GM23338 (cell line): ENCODE data around the gene LRRC58. TPM values are rescaled to one million over a fixed set of nuclear protein-coding genes. Genes with fewer than 3 reads are reported as not detected.

ENCODE experiments used
- ATAC-seq: fragments of 200-7000 bp; cut with Tn5 transposase; 3 replicates; pipeline ENCODE4 v1.9.1; 2020
- DNase-seq: peaks from one replicate; pipeline ENCODE4 v3.0.0-alpha.2; 2015; ENCODE audit warnings: low spot score
- H2AFZ ChIP-seq: fragments of 200-600 bp; sonication (generic); 2 replicates; pipeline ENCODE4 v1.8.0; 2016; ENCODE audit warnings: antibody characterized with exemption, mild to moderate bottlenecking, moderate library complexity
- H3F3A ChIP-seq: fragments of 200-600 bp; sonication (generic); replicated peaks from 2 replicates; pipeline ENCODE4 v1.8.0; 2017; ENCODE audit warnings: antibody characterized with exemption, mixed run types, low read depth
- H3K27ac ChIP-seq: fragments of 200-600 bp; sonication (generic); 2 replicates; pipeline ENCODE4 v1.6.1; 2016; ENCODE audit warnings: low read depth
- H3K27me3 ChIP-seq: fragments of 200-600 bp; sonication (generic); 2 replicates; pipeline ENCODE4 v1.8.0; 2016; ENCODE audit warnings: mild to moderate bottlenecking, mixed run types, moderate library complexity; ENCODE audit not compliant: insufficient read depth
- H3K36me3 ChIP-seq: fragments of 200-600 bp; sonication (generic); 2 replicates; pipeline ENCODE4 v1.8.0; 2016; ENCODE audit warnings: mild to moderate bottlenecking; ENCODE audit not compliant: insufficient read depth
- H3K4me1 ChIP-seq: fragments of 200-600 bp; sonication (generic); 2 replicates; pipeline ENCODE4 v1.8.0; 2016; ENCODE audit warnings: mild to moderate bottlenecking, moderate library complexity; ENCODE audit not compliant: insufficient read depth
- H3K4me2 ChIP-seq: fragments of 200-600 bp; sonication (generic); 2 replicates; pipeline ENCODE4 v1.7.1; 2017; ENCODE audit warnings: mixed run types
- H3K4me3 ChIP-seq: fragments of 200-600 bp; sonication (generic); 2 replicates; pipeline ENCODE4 v1.6.1; 2016; ENCODE audit warnings: mixed run types
- H3K79me2 ChIP-seq: fragments of 200-600 bp; sonication (generic); replicated peaks from 2 replicates; pipeline ENCODE4 v1.8.0; 2017; ENCODE audit warnings: mild to moderate bottlenecking; ENCODE audit not compliant: insufficient read depth
- H3K9me2 ChIP-seq: fragments of 200-600 bp; sonication (generic); 2 replicates; pipeline ENCODE4 v1.8.0; 2017; ENCODE audit not compliant: insufficient read depth
- H4K20me1 ChIP-seq: fragments of 200-600 bp; sonication (generic); replicated peaks from 2 replicates; pipeline ENCODE4 v1.8.0; 2017; ENCODE audit warnings: mild to moderate bottlenecking; ENCODE audit not compliant: insufficient read depth
- H3K27ac Mint-ChIP-seq: 2 replicates; pipeline ENCODE4 v1.8.0; 2020; ENCODE audit warnings: inconsistent platforms, mild to moderate bottlenecking, moderate library complexity, mixed read lengths
- H3K27me3 Mint-ChIP-seq: 3 replicates; pipeline ENCODE4 v1.8.0; 2022; ENCODE audit warnings: low read depth, mild to moderate bottlenecking, moderate library complexity, mixed read lengths, inconsistent platforms; ENCODE audit not compliant: insufficient read depth, poor library complexity
- H3K36me3 Mint-ChIP-seq: 3 replicates; pipeline ENCODE4 v1.8.0; 2021; ENCODE audit warnings: low read depth, mild to moderate bottlenecking, inconsistent platforms, moderate library complexity, mixed read lengths
- H3K4me1 Mint-ChIP-seq: 3 replicates; pipeline ENCODE4 v1.8.0; 2020; ENCODE audit warnings: mild to moderate bottlenecking, inconsistent platforms, mixed read lengths
- H3K4me3 Mint-ChIP-seq: 3 replicates; pipeline ENCODE4 v1.8.0; 2021; ENCODE audit warnings: moderate library complexity, mild to moderate bottlenecking, inconsistent platforms, mixed read lengths
- H3K9me3 Mint-ChIP-seq: 3 replicates; pipeline ENCODE4 v1.8.0; 2020; ENCODE audit warnings: moderate library complexity, mild to moderate bottlenecking, inconsistent platforms, mixed read lengths
- CREB1 ChIP-seq: fragments of 250-450 bp; sonication (Bioruptor Pico); IDR thresholded peaks from 2 replicates; pipeline ENCODE4 v1.5.0; 2020; ENCODE audit warnings: low read depth, mild to moderate bottlenecking, moderate library complexity
- EZH2 ChIP-seq: fragments of 200-600 bp; sonication (generic); IDR thresholded peaks from one replicate; pipeline ENCODE4 v1.8.0; 2017; ENCODE audit warnings: antibody characterized with exemption, mild to moderate bottlenecking, low read depth; ENCODE audit not compliant: unreplicated experiment
- EZH2phosphoT487 ChIP-seq: fragments of 200-600 bp; sonication (generic); IDR thresholded peaks from one replicate; pipeline ENCODE4 v1.8.1; 2018; ENCODE audit warnings: antibody characterized with exemption; ENCODE audit not compliant: unreplicated experiment
- JUNB ChIP-seq: IDR thresholded peaks from one replicate; pipeline ENCODE4 v1.6.1; 2016; ENCODE audit warnings: antibody characterized with exemption; ENCODE audit not compliant: unreplicated experiment
- NANOG ChIP-seq: IDR thresholded peaks from 2 replicates; pipeline ENCODE4 v1.6.1; 2016; ENCODE audit warnings: antibody characterized with exemption, borderline replicate concordance
- POLR2AphosphoS5 ChIP-seq: IDR thresholded peaks from 2 replicates; pipeline ENCODE4 v1.6.1; 2016; ENCODE audit warnings: antibody characterized with exemption, low read depth
- REST ChIP-seq: IDR thresholded peaks from one replicate; pipeline ENCODE4 v1.6.1; 2018; ENCODE audit warnings: antibody characterized with exemption; ENCODE audit not compliant: unreplicated experiment
- STAT1 ChIP-seq: IDR thresholded peaks from one replicate; pipeline ENCODE4 v1.6.1; 2016; ENCODE audit warnings: antibody characterized with exemption; ENCODE audit not compliant: unreplicated experiment
- ZNF114 ChIP-seq: fragments of 250-450 bp; sonication (Bioruptor Pico); IDR thresholded peaks from 2 replicates; pipeline ENCODE4 v1.5.0; 2020; ENCODE audit warnings: mild to moderate bottlenecking, moderate library complexity
- ZNF331 ChIP-seq: fragments of 250-450 bp; sonication (Bioruptor Pico); IDR thresholded peaks from 2 replicates; pipeline ENCODE4 v1.5.0; 2020; ENCODE audit warnings: low read depth, mild to moderate bottlenecking, moderate library complexity
- polyA plus RNA-seq: library from polyadenylated mRNA; unstranded; fragments of >200 nt; fragmentation: Nextera tagmentation; extraction: Ambion mirVana; gene quantifications from 2 replicates; pipeline ENCODE4 v1.2.1, GENCODE V29; 2016
- total RNA-seq: library from RNA; depleted of rRNA; stranded (reverse); fragments of >200 nt; shearing (Covaris generic); gene quantifications from 2 replicates; pipeline ENCODE4 v1.2.3, GENCODE V29; 2014
- TF ChIP-seq, protein P1 (sequence below), 2 experiments: fragments of 200-600 bp in 1 of 2; sonication (generic) in 1 of 2; conservative IDR thresholded peaks; 2 replicates each; pipeline versions ENCODE4 v1.5.1 to v1.6.1; 2016 to 2017; ENCODE audit warnings: antibody characterized with exemption in 2 of 2, low read depth in 2 of 2, mild to moderate bottlenecking in 2 of 2, moderate library complexity in 1 of 2
- TF ChIP-seq, protein P2 (sequence below): IDR thresholded peaks from 2 replicates; pipeline ENCODE4 v1.6.1; 2016; ENCODE audit warnings: antibody characterized with exemption
- TF ChIP-seq, protein P3 (sequence below): fragments of 250-450 bp; sonication (Bioruptor Pico); IDR thresholded peaks from 2 replicates; pipeline ENCODE4 v1.5.0; 2020; ENCODE audit warnings: mild to moderate bottlenecking, moderate library complexity

The LRRC58 gene
- total and polyA plus RNA-seq, 2 experiments from 2014 or later: 7.0 to 23.8 TPM

DNA sequence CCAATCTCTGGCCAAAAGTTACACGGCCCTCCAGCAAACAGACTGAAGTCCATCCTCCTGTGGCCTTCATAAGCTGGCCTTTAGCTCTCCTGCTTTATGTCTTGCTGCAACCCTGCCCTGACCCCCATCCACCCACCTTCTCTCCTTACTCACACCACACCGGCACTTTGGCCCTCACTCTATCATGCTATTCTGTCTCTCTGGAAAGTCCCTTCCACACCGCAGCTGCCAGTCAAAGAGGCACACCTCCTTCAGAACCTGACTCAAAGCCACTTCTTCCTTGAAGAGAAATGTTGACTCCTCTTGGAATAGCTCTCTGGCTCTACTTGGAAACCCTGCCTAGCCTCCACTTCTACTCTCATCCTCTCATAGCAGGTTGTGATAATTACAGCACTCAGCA, 68.6 kb downstream of the LRRC58 start:
- Mint-ChIP-seq H3K9me3 (no peaks in the 10 kb centered on the region), H3K36me3 (no peaks in the 10 kb centered on the region), H3K27ac (no peak overlapping the region), H3K27me3 (peaks cover 11% of the 10 kb centered on the region), H3K4me1 (peaks cover 25% of the 10 kb centered on the region), H3K4me3 (no peak overlapping the region)
- no peak overlapping the region for H3K4me3 ChIP-seq
- H3F3A ChIP-seq: no peaks in the 10 kb centered on the region
- H3K27me3 ChIP-seq: peaks cover 20% of the 10 kb centered on the region
- H3K79me2 ChIP-seq: no peaks in the 10 kb centered on the region
- no peaks in the 10 kb centered on the region for H3K36me3 ChIP-seq
- no peak overlapping the region for H3K27ac ChIP-seq
- no peaks in the 10 kb centered on the region for H3K9me2 ChIP-seq
- TF ChIP-seq JUNB (no peak), REST (no peak), POLR2AphosphoS5 (no peak), EZH2 (no peak), NANOG (no peak), STAT1 (no peak), ZNF114 (no peak), CREB1 (no peak), ZNF331 (no peak), EZH2phosphoT487 (no peak)
- TF ChIP-seq, protein P1, sequence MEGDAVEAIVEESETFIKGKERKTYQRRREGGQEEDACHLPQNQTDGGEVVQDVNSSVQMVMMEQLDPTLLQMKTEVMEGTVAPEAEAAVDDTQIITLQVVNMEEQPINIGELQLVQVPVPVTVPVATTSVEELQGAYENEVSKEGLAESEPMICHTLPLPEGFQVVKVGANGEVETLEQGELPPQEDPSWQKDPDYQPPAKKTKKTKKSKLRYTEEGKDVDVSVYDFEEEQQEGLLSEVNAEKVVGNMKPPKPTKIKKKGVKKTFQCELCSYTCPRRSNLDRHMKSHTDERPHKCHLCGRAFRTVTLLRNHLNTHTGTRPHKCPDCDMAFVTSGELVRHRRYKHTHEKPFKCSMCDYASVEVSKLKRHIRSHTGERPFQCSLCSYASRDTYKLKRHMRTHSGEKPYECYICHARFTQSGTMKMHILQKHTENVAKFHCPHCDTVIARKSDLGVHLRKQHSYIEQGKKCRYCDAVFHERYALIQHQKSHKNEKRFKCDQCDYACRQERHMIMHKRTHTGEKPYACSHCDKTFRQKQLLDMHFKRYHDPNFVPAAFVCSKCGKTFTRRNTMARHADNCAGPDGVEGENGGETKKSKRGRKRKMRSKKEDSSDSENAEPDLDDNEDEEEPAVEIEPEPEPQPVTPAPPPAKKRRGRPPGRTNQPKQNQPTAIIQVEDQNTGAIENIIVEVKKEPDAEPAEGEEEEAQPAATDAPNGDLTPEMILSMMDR (conservative IDR thresholded peaks at IDR 0.05; ENCODE audit: low read depth in 2 of 2): no peak
- TF ChIP-seq, protein P2, sequence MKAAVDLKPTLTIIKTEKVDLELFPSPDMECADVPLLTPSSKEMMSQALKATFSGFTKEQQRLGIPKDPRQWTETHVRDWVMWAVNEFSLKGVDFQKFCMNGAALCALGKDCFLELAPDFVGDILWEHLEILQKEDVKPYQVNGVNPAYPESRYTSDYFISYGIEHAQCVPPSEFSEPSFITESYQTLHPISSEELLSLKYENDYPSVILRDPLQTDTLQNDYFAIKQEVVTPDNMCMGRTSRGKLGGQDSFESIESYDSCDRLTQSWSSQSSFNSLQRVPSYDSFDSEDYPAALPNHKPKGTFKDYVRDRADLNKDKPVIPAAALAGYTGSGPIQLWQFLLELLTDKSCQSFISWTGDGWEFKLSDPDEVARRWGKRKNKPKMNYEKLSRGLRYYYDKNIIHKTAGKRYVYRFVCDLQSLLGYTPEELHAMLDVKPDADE: no peak
- TF ChIP-seq, protein P3, sequence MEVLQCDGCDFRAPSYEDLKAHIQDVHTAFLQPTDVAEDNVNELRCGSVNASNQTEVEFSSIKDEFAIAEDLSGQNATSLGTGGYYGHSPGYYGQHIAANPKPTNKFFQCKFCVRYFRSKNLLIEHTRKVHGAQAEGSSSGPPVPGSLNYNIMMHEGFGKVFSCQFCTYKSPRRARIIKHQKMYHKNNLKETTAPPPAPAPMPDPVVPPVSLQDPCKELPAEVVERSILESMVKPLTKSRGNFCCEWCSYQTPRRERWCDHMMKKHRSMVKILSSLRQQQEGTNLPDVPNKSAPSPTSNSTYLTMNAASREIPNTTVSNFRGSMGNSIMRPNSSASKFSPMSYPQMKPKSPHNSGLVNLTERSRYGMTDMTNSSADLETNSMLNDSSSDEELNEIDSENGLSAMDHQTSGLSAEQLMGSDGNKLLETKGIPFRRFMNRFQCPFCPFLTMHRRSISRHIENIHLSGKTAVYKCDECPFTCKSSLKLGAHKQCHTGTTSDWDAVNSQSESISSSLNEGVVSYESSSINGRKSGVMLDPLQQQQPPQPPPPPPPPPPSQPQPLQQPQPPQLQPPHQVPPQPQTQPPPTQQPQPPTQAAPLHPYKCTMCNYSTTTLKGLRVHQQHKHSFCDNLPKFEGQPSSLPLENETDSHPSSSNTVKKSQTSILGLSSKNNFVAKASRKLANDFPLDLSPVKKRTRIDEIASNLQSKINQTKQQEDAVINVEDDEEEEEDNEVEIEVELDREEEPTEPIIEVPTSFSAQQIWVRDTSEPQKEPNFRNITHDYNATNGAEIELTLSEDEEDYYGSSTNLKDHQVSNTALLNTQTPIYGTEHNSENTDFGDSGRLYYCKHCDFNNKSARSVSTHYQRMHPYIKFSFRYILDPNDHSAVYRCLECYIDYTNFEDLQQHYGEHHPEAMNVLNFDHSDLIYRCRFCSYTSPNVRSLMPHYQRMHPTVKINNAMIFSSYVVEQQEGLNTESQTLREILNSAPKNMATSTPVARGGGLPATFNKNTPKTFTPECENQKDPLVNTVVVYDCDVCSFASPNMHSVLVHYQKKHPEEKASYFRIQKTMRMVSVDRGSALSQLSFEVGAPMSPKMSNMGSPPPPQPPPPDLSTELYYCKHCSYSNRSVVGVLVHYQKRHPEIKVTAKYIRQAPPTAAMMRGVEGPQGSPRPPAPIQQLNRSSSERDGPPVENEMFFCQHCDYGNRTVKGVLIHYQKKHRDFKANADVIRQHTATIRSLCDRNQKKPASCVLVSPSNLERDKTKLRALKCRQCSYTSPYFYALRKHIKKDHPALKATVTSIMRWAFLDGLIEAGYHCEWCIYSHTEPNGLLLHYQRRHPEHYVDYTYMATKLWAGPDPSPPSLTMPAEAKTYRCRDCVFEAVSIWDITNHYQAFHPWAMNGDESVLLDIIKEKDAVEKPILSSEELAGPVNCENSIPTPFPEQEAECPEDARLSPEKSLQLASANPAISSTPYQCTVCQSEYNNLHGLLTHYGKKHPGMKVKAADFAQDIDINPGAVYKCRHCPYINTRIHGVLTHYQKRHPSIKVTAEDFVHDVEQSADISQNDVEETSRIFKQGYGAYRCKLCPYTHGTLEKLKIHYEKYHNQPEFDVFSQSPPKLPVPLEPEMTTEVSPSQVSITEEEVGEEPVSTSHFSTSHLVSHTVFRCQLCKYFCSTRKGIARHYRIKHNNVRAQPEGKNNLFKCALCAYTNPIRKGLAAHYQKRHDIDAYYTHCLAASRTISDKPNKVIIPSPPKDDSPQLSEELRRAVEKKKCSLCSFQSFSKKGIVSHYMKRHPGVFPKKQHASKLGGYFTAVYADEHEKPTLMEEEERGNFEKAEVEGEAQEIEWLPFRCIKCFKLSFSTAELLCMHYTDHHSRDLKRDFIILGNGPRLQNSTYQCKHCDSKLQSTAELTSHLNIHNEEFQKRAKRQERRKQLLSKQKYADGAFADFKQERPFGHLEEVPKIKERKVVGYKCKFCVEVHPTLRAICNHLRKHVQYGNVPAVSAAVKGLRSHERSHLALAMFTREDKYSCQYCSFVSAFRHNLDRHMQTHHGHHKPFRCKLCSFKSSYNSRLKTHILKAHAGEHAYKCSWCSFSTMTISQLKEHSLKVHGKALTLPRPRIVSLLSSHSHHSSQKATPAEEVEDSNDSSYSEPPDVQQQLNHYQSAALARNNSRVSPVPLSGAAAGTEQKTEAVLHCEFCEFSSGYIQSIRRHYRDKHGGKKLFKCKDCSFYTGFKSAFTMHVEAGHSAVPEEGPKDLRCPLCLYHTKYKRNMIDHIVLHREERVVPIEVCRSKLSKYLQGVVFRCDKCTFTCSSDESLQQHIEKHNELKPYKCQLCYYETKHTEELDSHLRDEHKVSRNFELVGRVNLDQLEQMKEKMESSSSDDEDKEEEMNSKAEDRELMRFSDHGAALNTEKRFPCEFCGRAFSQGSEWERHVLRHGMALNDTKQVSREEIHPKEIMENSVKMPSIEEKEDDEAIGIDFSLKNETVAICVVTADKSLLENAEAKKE: no peak
- H4K20me1 ChIP-seq: no peaks in the 10 kb centered on the region
- H3K4me2 ChIP-seq: no peak overlapping the region
- H3K4me1 ChIP-seq: peaks cover 4% of the 10 kb centered on the region
- DNase-seq (no peak), ATAC-seq (no peak)
- no peak overlapping the region for H2AFZ ChIP-seq
